GM21360 (cell line): ENCODE results near the gene FANCB.
A peak's percentile ranks its signal among the peaks of the same experiment; 100 is the strongest.

Source experiments
- ATAC-seq: cut with Tn5 transposase; IDR thresholded peaks from one replicate; pipeline ENCODE4 v1.9.1; 2021; ENCODE audit warnings: mild to moderate bottlenecking, moderate library complexity; ENCODE audit not compliant: unreplicated experiment

Gene FANCB

DNA sequence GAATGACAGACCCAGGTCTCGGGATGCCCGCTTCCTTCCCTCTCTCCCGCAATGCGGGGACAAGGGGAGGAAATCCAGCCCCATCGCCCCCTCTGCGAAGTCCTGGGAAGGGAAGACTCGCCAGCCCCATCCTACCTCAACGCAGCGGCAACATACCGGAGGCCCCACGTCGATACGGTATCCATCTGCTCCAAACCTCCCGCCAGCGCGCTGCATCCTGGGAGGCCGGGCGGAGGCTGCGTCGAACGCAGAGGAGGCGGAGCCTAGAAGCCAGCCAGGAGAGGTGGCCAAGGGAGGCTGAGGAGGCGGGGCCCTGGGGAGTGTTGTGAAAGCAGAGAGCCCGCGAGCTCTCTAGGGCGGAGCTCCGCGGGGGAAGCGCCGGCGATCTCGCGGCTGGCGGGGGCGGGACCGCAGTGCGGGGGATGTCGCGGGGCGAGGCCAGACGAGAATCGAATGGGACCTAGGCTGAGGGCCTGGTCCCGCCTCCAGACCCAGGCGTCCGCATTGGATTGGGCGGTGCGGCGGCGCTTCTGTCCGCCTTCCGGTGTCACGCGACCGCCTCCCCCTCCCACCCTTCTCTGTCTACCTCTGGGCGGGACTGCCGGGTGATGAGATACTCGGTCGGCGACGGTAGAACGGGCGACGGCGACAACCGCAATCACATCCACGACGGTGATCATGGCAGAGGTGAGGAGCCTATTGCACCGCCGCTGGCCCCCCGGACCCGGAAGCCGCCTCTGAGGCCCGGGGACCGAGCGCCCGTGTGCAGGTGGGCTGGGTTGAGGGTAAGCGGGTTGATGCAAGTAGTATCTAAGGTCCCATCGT is at the start of gene FANCB, which contains the start of gene MOSPD2:
FANCB (minus strand) TSS at position 219 of the 825 bp plus-strand sequence. CDS start 7,559 bp downstream, outside the sequence.
MOSPD2 (plus strand) TSS at position 571 of the 825 bp plus-strand sequence; CDS start at position 679, 108 bp downstream.
- peak; percentile 95 for ATAC-seq

DNA sequence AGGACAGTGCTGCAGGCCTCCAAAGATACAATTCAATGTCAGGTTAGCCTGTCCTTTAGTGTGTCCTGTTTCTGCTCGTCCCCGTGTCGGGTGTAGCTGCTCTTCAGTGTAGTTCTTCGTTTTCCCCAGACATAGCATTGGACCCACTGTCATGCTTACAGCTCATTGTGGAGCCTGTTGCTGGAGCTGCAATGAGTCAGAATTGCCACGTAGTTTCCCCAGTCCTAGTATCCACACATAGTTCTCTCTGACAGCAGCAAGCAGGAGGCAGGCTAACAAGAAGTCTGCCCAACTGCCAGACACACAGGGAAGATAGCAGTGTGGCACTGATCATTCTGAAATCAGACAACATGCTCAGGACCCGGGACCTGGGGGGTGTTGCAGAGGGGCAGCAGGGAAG is 49.6 kb upstream of the FANCB start:
- ATAC-seq = no peak

DNA sequence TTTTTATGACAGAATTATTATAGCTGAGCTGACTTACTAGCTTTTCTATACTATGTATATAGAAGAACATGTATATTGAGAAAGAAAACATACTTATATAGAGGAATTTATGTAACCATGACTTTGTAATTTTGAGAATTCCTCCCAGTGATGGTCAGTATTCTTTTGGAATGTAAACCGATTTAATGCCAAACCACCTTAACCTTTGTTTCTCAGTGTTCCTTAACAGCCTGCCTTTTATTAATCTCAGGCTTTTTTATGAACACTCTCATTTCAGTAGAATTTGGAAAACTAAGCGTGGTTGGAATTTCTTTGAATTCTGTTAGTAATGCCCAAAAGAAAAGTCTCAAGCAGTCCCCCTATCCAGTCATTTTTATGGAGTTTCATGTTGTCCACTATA is 47.3 kb upstream of the FANCB start:
- no peak for ATAC-seq

DNA sequence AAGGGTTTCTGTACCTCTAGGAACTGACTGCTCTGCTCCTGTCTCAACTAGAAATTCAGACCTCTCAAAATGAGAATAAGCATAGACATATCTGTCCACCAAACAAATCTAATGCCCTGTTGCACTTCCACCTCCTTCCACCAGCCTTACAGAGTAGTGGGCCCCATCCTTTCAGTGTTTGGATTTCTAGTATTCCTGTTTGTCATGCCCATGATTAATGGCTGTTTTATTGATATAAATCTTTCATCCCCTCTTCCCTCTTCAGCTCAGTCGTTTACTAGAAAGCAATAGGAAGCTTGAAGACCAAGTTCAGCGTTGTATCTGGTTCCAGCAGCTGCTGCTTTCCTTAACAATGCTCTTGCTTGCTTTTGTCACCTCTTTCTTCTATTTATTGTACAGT is 46.5 kb upstream of the FANCB start:
- ATAC-seq = no peak

DNA sequence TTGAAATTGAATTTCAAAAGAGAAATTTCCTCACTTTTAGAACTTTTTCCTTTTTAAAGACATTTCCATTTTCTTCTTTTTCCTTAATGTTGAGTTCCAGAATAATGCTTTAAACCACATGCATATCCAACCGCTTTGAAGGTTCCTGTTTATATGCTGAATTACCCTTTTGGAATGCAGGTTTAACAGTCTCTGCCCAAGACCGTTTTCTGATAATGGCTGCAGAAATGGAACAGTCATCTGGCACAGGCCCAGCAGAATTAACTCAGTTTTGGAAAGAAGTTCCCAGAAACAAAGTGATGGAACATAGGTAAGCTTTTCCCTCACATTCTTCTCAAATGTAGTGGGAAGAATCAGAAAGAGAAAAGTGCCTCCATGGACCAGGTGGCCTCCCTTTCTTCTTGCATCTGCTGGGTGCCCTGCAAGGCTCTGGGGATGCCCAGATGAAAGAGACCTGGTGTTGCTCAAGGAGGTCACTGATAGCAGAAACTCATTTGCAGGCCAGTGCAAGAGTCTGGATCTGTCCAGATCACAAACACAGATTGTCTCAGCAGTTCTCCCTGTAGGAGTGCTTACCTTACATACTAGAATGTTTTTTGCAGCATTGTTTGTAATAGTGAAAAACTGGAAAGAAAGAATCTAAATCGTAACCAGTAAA is 43.3 kb upstream of the FANCB start:
- ATAC-seq = no peak

DNA sequence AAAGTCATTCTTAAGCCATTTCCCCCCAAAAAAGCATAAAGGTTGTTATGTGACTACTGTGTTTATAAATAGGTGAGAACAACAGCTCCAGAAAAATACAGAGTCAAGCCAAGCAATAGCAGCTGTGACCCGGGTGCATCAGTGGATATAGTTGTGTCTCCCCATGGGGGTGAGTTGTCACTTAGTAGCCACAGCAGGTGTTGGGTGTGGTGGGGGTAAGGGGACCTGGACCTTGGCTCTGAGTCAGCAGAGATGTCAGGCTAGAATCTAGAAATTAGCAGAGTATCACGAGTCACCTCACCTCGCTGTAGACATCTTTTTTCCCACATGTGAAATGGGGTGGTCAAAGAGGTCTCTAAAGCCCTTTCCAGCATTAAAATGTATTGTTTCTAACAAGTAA is 42.7 kb upstream of the FANCB start:
- no peak for ATAC-seq

DNA sequence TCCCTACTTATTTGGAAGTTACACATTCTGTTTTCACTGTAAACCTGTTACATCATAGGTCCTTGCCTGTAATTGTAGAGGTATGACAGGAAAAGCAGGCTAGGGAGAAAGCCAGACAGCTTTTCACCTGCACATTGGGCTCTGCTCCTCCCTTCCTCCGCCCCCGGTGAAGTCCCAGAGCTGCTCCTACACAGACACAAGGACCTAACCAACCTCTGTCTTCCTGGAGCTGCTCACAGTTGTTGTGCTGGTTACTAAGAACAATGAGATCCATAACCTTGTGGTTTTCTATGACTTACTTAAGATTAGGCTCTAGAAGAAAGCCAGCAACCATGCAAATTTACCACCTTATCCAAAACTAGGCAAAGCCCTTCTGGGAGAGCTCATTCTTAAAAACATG is 40.4 kb upstream of the FANCB start:
- ATAC-seq = no peak

DNA sequence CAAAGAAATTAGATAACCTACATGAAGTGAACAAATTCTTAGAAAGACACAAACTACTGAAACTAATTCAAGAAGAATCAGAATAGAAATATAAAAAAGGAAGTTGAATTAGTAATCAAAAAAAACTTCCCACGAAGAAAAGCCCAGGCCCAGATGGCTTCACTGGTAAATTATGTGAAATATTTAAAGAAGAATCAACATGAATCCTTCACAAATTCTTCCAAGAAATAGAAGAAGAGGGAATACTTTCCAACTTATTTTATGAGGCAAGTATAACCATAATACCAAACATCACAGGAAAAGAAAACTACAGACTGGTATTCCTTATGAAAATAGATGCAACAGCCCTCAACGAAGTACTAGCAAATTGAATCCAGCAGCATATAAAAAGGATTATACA is 31.0 kb upstream of the FANCB start:
- no peak for ATAC-seq

DNA sequence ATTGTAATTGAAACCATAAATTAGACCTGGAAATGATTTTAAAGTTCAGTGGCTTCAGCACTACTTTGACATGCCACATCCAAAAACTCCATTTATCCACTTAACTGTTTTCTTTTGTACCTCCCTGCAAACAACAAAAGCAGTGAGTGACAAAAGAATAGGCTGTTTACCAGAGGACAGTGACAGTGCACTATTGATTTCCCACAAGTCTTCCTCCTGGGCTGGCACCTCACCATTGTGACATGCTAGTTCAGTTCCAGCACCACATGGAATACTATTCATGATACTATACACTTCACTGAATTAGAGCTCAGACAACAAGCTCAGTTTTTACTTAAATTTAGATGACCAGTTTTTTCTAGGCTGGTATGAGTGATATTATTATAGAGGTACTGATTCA is 29.7 kb upstream of the FANCB start:
- ATAC-seq = no peak

DNA sequence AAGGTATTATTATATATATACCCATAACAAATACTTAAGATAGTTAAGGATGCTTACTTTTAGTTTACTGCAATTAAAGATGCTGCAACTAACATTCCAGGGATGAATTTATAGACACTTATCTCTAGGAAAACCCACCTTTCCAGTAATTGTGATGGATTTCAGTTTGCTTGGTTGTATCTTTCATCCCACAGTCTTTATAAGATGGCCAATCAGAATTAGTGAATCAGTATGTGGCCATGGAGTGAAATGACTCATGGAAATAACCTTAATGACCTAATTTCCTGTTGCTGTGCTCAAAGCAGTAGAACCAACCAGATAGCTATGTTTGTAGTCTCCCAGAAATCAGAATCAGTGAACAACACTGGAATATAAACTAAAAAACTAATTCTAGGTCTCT is 26.7 kb upstream of the FANCB start:
- no peak for ATAC-seq

DNA sequence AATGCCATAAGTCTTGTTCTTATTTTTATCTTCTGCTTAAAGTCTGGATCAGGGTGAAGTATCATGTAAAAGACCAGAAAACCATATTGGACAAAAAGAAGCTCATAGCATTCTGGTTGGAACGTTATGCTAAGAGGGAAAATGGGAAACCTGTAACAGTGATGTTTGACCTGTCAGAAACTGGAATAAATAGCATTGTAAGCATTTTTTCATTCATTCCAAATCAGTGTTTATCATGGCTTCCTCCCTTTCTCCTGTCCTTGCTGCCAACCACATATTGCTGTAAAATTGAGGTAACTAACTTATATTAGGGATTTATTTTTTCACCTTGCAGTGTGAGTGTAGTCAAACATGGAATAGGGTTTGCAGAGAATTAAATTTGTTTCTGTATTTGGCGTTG is 24.2 kb upstream of the FANCB start:
- ATAC-seq = no peak

DNA sequence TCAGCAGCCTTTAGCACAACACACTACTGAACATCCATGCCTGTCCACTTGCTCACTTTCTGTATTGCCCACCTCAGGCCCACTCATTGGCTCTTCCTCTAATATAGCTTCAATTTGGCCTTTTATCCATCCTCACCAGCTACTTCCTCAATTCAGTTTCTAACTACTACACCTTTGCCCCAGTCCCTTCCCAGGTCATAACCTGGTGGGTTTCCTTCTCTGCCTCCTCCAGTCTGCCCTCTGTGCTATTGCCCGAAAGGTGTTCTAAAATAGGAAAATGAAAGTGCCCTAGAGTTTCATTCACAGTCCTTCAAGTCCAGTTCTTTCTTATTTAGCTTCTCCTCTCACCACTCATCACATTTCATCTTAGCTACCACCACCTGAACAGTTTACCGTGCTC is 23.4 kb upstream of the FANCB start:
- ATAC-seq = no peak

DNA sequence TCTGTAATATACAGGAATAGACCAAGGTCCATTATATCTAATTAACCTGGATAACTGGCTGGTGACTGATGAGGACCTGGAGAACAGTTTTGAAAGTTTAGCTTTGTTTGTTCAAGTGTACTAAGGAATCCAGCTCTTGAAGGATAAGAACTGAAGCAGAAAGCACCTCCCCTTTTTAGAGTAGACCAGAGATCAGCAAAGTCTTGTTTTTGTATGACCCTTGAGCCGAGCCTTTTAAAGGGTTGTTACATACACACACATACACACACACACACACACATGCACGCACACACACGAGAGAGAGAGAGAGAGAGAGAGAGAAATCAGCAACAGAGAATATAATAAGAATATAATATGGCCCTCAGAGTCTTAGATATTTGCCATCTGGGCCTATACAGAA is 13.4 kb upstream of the FANCB start:
- no peak for ATAC-seq

DNA sequence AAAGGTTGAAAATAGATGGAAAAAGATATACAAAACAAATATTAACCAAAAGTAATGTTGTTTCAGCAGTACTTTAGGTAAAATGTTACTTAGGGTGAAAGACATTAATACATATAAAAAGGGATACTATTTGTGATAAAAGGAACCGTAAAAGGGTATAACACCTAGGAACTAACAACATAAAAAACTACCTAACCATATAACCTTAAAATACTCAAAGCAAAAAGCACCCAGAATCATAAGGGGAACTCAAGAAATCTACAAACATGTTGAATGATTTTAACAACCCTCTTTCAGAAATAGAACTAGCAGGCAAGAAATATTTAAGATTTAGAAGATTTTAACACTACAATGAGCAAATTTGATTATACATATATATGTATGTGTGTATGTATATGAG is 11.8 kb upstream of the FANCB start:
- ATAC-seq = no peak

DNA sequence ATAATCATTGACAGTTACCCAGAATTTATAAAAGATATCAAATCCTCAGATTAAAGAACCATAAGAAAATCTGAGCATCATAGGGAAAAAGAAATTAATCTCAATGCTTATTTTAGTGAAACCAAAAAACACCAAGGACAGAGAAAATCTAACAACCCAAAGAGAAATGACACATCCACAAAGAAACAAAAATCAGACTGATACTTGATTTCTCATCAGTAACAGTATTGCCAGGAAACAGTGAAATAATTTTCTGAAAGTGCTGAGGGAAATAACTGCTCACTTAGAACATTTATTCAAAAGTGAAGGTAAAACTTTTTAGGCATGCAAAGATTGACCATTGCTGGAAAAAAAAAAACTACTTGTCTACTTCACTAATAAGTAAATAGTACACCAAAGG is 11.0 kb upstream of the FANCB start:
- no peak for ATAC-seq

DNA sequence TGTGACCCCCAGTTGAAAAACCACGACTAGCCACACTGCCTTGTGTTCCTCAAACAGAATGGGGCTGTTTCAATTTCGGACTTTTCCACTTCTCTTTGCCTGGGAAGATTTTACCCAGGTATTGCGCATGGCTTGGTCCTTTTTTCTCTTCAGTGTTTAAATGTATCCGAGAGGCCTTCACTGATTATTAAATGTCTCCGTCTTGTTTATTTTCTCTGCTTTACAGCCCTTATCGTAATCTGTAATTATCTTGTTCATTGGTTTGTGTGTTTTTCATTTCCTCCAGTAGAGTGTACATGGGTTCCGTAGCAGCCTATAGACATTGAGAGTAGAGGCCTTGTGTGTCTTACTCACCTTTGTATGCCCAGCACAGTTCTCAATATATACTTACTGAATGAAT is 2.8 kb upstream of the FANCB start:
- no peak for ATAC-seq

DNA sequence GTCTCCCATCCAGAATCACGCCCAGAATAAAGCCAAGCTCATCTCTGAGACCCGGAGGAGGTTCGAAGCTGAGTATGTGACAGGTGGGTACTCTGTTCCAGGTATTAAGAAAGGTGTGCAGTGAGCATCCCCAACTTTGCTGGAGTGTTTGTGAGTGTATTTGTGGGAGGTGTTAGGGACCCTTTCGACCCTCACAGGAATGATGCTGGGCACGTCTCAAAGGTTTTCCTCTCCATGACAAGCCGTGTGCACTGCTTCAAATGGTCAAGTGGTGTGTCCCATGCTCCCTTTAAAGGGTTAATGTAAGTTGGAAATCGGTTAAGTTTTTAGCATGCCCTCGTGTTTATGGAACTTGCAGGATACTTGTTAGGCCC is 794 bp upstream of the FANCB start:
- no peak for ATAC-seq

DNA sequence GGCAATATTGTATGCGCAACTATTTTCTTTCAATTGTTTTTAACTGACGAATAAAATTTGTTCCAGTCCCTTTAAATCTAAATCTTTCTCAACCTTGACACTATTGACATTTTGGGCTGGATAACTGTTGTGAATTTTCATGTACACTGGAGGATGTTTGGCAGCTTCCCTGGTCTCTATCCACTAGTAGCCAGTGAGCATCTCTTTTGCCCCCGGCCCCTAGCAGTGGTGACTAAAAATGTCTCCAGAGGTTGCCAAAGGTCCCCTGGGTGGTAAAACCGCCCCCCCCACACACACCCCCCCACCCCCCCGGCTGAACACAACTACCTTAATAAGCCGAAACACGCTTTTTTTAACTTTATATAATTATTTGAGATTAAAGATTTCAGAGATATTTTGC is 514 bp downstream of the FANCB start:
- no peak for ATAC-seq

DNA sequence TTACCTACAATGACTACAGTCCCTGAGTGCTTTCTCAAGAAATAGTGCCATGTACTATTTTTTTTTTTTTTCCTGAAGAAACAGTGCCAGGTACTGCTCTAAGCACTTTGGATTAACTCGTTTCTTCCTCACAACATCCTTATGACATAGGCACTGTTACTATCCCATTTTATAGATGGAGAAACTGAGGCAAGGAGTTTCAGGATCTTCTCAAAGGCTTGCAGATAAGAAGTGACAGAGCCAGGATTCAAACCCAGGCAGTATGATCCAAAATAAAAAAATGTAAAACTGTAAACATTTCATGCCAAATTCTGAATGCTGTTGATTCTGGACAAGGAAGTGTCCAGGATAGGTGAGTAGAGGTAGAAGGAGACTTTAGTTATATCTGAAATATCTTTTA is 1.1 kb downstream of the FANCB start:
- ATAC-seq = no peak

DNA sequence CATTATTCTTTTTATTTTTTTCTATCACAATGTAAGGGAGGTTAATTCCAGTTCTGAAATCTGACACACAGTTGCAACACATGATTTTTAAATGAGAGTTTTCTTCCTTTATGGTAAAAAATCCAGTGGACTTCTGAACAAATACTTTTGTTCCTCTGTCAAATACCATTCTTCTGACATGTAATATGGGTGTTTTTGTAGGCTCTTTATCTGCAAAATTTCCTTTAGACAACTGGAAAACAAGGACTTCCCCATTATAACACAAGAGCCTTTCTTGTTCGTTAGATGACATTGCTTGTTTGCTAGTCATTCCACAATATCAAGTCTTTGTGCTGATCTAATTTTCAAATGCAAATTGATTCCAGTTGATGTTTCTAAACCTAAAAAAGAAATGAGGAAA is 7.7 kb downstream of the FANCB start:
- ATAC-seq = no peak

DNA sequence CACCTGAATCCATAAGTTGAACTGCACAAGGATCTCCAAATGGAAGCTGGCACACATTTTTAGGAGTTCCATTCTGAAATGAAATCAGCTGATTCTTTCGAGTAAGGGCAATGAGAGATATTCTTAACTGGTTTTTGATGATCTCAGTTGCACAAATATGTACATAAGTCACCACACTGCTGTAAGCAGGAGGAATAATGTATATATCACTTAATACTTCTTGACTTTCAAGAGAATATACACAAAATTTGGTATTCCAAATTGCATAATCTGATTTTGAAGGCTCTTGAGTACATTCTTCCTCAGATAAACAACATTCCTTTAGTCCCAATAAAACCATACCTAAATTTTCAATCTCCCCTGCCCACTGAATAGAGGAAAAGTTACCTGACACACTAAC is 8.2 kb downstream of the FANCB start:
- no peak for ATAC-seq

DNA sequence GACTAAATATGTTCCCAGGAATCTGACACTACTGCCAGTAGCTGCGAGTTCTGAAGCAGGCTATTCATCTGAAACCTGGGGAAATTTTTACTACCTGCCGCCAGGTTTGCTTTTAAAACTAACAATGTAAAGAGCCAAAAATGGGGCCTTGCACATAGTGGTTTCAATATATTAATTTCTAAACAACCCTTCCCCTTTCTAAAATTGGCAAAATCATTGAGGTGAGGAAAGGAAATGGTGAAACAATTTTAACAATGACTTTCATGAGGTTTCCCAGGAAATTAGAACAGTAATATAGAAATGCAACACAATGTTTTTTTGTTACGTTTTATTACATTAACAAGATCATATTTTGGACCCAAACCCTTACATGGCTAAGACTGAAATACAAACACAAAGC is 21.3 kb downstream of the FANCB start:
- no peak for ATAC-seq

DNA sequence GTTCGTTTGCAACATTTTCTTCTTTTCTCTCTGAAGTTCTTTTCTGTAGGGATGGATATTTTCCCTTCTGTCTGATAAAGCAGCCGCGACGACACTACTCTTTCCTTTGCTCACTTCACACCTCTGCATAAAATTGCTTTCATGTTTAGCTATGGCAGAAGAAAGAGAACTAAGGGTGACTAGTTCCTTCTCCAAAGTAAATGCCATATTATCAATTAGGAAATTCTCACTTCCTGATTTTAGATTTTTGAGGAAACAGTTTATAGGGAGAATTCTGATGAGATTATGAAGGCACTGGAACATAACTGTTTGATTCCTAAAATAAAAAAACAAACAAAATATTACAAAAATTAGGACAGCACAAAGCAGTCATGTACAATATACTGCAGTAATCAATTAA is 29.2 kb downstream of the FANCB start:
- ATAC-seq = no peak
